Kidney tubule cell (primary cell): ENCODE measurements around the gene ARF5.

ENCODE experiments used
- DNase-seq: peaks from one replicate; pipeline ENCODE4 v3.0.0-alpha.2; 2018; ENCODE audit warnings: low spot score

Gene ARF5

GRCh38 chr7:127635659-127636285, 47.6 kb downstream of the ARF5 start:
- DNase-seq: no peak

GRCh38 chr7:127638197-127638596, 50.0 kb downstream of the ARF5 start:
- no peak for DNase-seq
